HepG2 (cell line): ENCODE measurements around the gene TIPRL. TPM values are rescaled to one million over a fixed set of nuclear protein-coding genes. Genes with fewer than 3 reads are reported as not detected.

Source experiments
- CAMTA2 ChIP-seq: sonication (generic); formaldehyde crosslinking; IDR thresholded peaks from 2 replicates; pipeline ENCODE4 v1.4.0; 2020; ENCODE audit warnings: mild to moderate bottlenecking, missing genetic modification reagents, borderline replicate concordance
- FOXA3 ChIP-seq: IDR thresholded peaks from 2 replicates; pipeline ENCODE4 v1.6.1; 2016; ENCODE audit warnings: missing genetic modification reagents, missing compliant biosample characterization
- GATAD1 ChIP-seq: IDR thresholded peaks from 2 replicates; pipeline ENCODE4 v1.6.1; 2016; ENCODE audit warnings: missing genetic modification reagents, missing compliant biosample characterization
- HNRNPH1 ChIP-seq: fragments of 200-400 bp; formaldehyde crosslinking; optimal IDR thresholded peaks from 2 replicates; pipeline ENCODE3; 2017; ENCODE audit warnings: mild to moderate bottlenecking, low read depth, low read length
- HNRNPUL1 ChIP-seq: fragments of 200-400 bp; formaldehyde crosslinking; IDR thresholded peaks from 2 replicates; pipeline ENCODE4 v1.6.1; 2017; ENCODE audit warnings: low read depth, mild to moderate bottlenecking, low read length, moderate library complexity
- KDM2A ChIP-seq: sonication (generic); formaldehyde crosslinking; IDR thresholded peaks from 2 replicates; pipeline ENCODE4 v1.4.0; 2020; ENCODE audit warnings: low read depth, missing genetic modification reagents, borderline replicate concordance
- KDM5A ChIP-seq: fragments of 200-600 bp; sonication (generic); IDR thresholded peaks from 2 replicates; pipeline ENCODE4 v1.7.0; 2018; ENCODE audit warnings: antibody characterized with exemption, mild to moderate bottlenecking, low read length, borderline replicate concordance
- KLF9 ChIP-seq: IDR thresholded peaks from 2 replicates; pipeline ENCODE4 v1.6.1; 2016; ENCODE audit warnings: low read depth
- MAF1 ChIP-seq: sonication (generic); formaldehyde crosslinking; IDR thresholded peaks from 2 replicates; pipeline ENCODE4 v1.5.0; 2020; ENCODE audit warnings: missing genetic modification reagents, borderline replicate concordance
- MXI1 ChIP-seq: IDR thresholded peaks from 3 replicates; pipeline ENCODE4 v1.6.1; 2012; ENCODE audit warnings: low read depth, low read length, inconsistent platforms, borderline replicate concordance
- POLR2A ChIP-seq, 2 experiments: IDR thresholded peaks; 2 replicates each; pipeline ENCODE4 v1.6.1; 2011; ENCODE audit warnings: low read depth in 2 of 2, low read length in 2 of 2, mild to moderate bottlenecking in 1 of 2, moderate library complexity in 1 of 2; ENCODE audit not compliant: insufficient read depth in 1 of 2
- SOX13 ChIP-seq, 3 experiments: fragments of 450-650 bp in 1 of 3; sonication (generic) in 1 of 3; formaldehyde crosslinking in 1 of 3; IDR thresholded peaks in 2 of 3; conservative IDR thresholded peaks in 1 of 3; 2 replicates each; pipeline versions ENCODE4 v1.5.0 to v1.6.1; 2016 to 2020; ENCODE audit warnings: antibody characterized with exemption in 1 of 3, mild to moderate bottlenecking in 1 of 3, missing compliant biosample characterization in 1 of 3, missing genetic modification reagents in 1 of 3, moderate library complexity in 1 of 3
- SYNCRIP ChIP-seq: fragments of 200-400 bp; formaldehyde crosslinking; IDR thresholded peaks from 2 replicates; pipeline ENCODE4 v1.6.1; 2018; ENCODE audit warnings: mild to moderate bottlenecking, low read depth, low read length; ENCODE audit not compliant: insufficient read depth
- ZFX ChIP-seq: sonication (generic); formaldehyde crosslinking; IDR thresholded peaks from 2 replicates; pipeline ENCODE4 v1.4.0; 2020; ENCODE audit warnings: mild to moderate bottlenecking, low read depth, missing genetic modification reagents, moderate library complexity
- ZNF24 ChIP-seq: fragments of 450-650 bp; IDR thresholded peaks from 2 replicates; pipeline ENCODE4 v1.6.1; 2017; ENCODE audit warnings: antibody characterized with exemption, mild to moderate bottlenecking
- polyA plus RNA-seq, 8 experiments: library from polyadenylated mRNA; depleted of rRNA in 3 of 8; stranded (reverse) in 7 of 8; unstranded in 1 of 8; fragments of >200 nt; fragmentation: Illumina TruSeq in 4 of 8; extraction: Trizol in 4 of 8; gene quantifications; 2 replicates each; pipeline versions ENCODE4 v1.2.1 to v1.2.3, GENCODE V29; 2011 to 2016; ENCODE audit warnings: low read depth in 4 of 8, missing spikeins in 1 of 8, mixed read lengths in 1 of 8; ENCODE audit not compliant: insufficient read depth in 1 of 8
- total RNA-seq, 5 experiments: library from RNA; depleted of rRNA; stranded (reverse); fragments of >200 nt; fragmentation: Illumina TruSeq; extraction: Trizol; gene quantifications; 2 replicates each; pipeline ENCODE4 v1.2.3, GENCODE V29; 2016; ENCODE audit warnings: low read depth in 1 of 5
- TF ChIP-seq, protein P1 (sequence below): sonication (generic); formaldehyde crosslinking; IDR thresholded peaks from 2 replicates; pipeline ENCODE4 v1.5.0; 2020; ENCODE audit warnings: mild to moderate bottlenecking, missing genetic modification reagents, moderate library complexity
- TF ChIP-seq, protein P2 (sequence below): sonication (generic); formaldehyde crosslinking; conservative IDR thresholded peaks from 2 replicates; pipeline ENCODE4 v1.4.0; 2020; ENCODE audit warnings: missing genetic modification reagents
- TF ChIP-seq, protein P3 (sequence below): IDR thresholded peaks from 2 replicates; pipeline ENCODE4 v1.6.1; 2016; ENCODE audit warnings: missing biosample characterization, missing genetic modification reagents, low read depth
- TF ChIP-seq, protein P4 (sequence below): sonication (generic); formaldehyde crosslinking; IDR thresholded peaks from 2 replicates; pipeline ENCODE4 v1.5.1; 2020; ENCODE audit warnings: mild to moderate bottlenecking, missing genetic modification reagents

Gene TIPRL
- total and polyA plus RNA-seq, 2 of the 13 experiments (the other 11 are each of a cell fraction or from before 2014, with no cell fraction given) = 10.1 to 22.8 TPM

DNA sequence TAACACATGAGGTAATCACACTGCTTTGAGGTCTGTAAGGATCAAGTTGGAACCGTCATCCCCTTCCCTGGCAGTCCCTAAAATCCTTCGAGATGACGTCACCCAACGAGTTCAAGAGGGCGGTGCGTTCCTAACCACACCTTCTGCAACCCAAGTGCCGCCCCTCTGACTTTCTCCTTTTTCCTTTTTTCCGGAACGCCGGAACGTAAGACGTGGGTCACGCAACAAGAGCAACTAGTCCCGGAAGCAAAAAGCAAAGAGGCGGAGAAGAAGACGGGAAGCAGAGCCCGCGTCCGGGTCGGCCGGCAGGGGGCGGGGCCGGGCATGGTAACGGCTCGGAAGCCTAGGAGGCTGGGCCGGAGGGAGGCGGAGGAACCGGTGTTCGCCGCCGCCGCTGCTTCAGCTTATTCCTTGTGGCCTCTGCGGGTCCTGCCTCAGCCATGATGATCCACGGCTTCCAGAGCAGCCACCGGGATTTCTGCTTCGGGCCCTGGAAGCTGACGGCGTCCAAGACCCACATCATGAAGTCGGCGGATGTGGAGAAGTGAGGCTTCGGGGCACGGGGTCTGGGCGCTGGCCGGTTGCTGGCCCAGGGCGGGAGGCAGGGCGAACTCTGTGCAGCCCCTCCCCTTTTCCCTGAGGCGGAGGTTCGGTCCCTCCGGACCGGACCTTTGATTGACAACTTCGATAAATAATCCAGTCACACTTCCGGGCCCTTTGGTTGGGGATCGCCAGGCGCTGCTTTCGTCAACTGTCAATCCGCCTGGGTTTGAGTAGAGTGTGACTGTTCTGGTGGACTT, at the start of gene TIPRL (continued):
- TF ChIP-seq, protein P1, sequence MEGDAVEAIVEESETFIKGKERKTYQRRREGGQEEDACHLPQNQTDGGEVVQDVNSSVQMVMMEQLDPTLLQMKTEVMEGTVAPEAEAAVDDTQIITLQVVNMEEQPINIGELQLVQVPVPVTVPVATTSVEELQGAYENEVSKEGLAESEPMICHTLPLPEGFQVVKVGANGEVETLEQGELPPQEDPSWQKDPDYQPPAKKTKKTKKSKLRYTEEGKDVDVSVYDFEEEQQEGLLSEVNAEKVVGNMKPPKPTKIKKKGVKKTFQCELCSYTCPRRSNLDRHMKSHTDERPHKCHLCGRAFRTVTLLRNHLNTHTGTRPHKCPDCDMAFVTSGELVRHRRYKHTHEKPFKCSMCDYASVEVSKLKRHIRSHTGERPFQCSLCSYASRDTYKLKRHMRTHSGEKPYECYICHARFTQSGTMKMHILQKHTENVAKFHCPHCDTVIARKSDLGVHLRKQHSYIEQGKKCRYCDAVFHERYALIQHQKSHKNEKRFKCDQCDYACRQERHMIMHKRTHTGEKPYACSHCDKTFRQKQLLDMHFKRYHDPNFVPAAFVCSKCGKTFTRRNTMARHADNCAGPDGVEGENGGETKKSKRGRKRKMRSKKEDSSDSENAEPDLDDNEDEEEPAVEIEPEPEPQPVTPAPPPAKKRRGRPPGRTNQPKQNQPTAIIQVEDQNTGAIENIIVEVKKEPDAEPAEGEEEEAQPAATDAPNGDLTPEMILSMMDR (CRISPR knock-in tag) = peak; percentile 83
- TF ChIP-seq SYNCRIP = no peak
- TF ChIP-seq HNRNPUL1 = no peak
- no peak for TF ChIP-seq MAF1 (CRISPR knock-in tag)
- peak; percentile 77 for TF ChIP-seq ZFX (CRISPR knock-in tag)
- peak; percentile 65; the same call in 1 of the 3 replicates for TF ChIP-seq MXI1
- peak; percentile 90 for TF ChIP-seq KDM2A (CRISPR knock-in tag)
- TF ChIP-seq GATAD1 = peak; percentile 85
- no peak for TF ChIP-seq HNRNPH1
- TF ChIP-seq, protein P2, sequence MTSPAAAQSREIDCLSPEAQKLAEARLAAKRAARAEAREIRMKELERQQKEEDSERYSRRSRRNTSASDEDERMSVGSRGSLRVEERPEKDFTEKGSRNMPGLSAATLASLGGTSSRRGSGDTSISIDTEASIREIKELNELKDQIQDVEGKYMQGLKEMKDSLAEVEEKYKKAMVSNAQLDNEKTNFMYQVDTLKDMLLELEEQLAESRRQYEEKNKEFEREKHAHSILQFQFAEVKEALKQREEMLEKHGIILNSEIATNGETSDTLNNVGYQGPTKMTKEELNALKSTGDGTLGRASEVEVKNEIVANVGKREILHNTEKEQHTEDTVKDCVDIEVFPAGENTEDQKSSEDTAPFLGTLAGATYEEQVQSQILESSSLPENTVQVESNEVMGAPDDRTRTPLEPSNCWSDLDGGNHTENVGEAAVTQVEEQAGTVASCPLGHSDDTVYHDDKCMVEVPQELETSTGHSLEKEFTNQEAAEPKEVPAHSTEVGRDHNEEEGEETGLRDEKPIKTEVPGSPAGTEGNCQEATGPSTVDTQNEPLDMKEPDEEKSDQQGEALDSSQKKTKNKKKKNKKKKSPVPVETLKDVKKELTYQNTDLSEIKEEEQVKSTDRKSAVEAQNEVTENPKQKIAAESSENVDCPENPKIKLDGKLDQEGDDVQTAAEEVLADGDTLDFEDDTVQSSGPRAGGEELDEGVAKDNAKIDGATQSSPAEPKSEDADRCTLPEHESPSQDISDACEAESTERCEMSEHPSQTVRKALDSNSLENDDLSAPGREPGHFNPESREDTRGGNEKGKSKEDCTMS (CRISPR knock-in tag) = no peak
- no peak; the same call in 1 of the 2 replicates for TF ChIP-seq FOXA3
- TF ChIP-seq, protein P3, sequence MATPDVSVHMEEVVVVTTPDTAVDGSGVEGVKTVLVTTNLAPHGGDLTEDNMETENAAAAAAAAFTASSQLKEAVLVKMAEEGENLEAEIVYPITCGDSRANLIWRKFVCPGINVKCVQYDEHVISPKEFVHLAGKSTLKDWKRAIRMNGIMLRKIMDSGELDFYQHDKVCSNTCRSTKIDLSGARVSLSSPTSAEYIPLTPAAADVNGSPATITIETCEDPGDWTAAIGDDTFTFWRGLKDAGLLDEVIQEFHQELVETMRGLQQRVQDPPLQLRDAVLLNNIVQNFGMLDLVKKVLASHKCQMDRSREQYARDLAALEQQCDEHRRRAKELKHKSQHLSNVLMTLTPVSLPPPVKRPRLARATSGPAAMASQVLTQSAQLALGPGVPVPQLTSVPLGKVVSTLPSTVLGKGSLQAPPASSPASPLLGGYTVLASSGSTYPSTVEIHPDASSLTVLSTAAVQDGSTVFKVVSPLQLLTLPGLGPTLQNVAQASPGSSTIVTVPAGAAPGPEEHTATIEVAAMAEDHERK (CRISPR knock-in tag) = peak; percentile 94
- TF ChIP-seq, protein P4, sequence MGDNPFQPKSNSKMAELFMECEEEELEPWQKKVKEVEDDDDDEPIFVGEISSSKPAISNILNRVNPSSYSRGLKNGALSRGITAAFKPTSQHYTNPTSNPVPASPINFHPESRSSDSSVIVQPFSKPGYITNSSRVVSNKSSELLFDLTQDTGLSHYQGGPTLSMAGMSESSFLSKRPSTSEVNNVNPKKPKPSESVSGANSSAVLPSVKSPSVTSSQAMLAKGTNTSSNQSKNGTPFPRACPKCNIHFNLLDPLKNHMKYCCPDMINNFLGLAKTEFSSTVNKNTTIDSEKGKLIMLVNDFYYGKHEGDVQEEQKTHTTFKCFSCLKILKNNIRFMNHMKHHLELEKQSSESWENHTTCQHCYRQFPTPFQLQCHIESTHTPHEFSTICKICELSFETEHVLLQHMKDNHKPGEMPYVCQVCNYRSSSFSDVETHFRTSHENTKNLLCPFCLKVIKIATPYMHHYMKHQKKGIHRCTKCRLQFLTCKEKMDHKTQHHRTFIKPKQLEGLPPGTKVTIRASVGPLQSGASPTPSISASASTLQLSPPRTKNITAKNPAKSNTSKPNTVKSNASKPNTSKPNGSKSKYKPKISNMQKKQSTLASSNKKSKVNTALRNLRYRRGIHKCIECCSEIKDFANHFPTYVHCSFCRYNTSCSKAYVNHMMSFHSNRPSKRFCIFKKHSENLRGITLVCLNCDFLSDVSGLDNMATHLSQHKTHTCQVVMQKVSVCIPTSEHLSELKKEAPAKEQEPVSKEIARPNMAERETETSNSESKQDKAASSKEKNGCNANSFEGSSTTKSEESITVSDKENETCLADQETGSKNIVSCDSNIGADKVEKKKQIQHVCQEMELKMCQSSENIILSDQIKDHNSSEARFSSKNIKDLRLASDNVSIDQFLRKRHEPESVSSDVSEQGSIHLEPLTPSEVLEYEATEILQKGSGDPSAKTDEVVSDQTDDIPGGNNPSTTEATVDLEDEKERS (CRISPR knock-in tag) = no peak
- TF ChIP-seq CAMTA2 (CRISPR knock-in tag) = no peak
- TF ChIP-seq SOX13 (IDR thresholded peaks at IDR 0.05) = no peak
- TF ChIP-seq SOX13 (CRISPR knock-in tag; conservative IDR thresholded peaks at IDR 0.05 in 1 of 2, IDR thresholded peaks at IDR 0.05 in 1 of 2) = peak in 1 of 2 experiments; percentile 36; a peak in 1 of 4 replicates
- TF ChIP-seq POLR2A (IDR thresholded peaks at IDR 0.05; ENCODE audit: insufficient read depth in 1 of 2, low read depth in 2 of 2, low read length in 2 of 2) = peak; percentile 67 to 70
- TF ChIP-seq KDM5A = peak; percentile 15; the same call in 1 of the 2 replicates
- no peak for TF ChIP-seq ZNF24
- TF ChIP-seq KLF9 = no peak
